Measurements from ENCODE around the gene LSMEM2. TPM values are rescaled to one million over a fixed set of nuclear protein-coding genes. Genes with fewer than 3 reads are reported as not detected.

Gene LSMEM2
- total and polyA plus RNA-seq, 4 experiments from 2014 or later: 0.20 TPM; not detected in 3

- Mint-ChIP-seq H3K9me3 (peaks cover 0 to 1% (median 0%) of the 10 kb centered on the region in 8 donors), H3K36me3 (peaks cover 0 to 7% of the 10 kb centered on the region in 2 donors), H3K27me3 (no peaks in the 10 kb centered on the region), H3K27ac (peak overlapping the region; percentile 15 to 100 (median 99)), H3K4me3 (peak overlapping the region in 4 of 8 donors; percentile 17 to 100 (median 98)), H3K4me1 (peaks cover 18 to 58% (median 34%) of the 10 kb centered on the region in 4 donors)
- CTCF ChIA-PET (ENCODE audit: partially characterized antibody): interaction anchor here (1.6 to 3.8 kb wide), 6 partner anchors 17 to 51 kb away, joined by 5 to 37 read pairs (median 12); partner anchors contain the start of genes HYAL2 and LSMEM2
- Histone ChIP-seq H3K4me3 (ENCODE audit: low read length in 2 of 2) (no peak overlapping the region), H3K36me3 (ENCODE audit: insufficient read depth, low read length) (no peaks in the 10 kb centered on the region), H3K4me1 (ENCODE audit: insufficient read depth, low read length) (peaks cover 32% of the 10 kb centered on the region), H3K9me3 (ENCODE audit: control insufficient read depth in 1 of 2, low read length in 2 of 2) (no peaks in the 10 kb centered on the region), H3K27me3 (ENCODE audit: insufficient read depth, low read length) (no peaks in the 10 kb centered on the region), H3K27ac (ENCODE audit: low read depth, low read length) (peak overlapping the region; percentile 90)
- intact Hi-C loops (cut with micrococcal nuclease): no loop called here
- POLR2A ChIA-PET (ENCODE audit: partially characterized antibody): interaction anchor here (0.9 to 9.2 kb wide), 6 partner anchors 10 to 208 kb away, joined by 3 to 178 read pairs (median 4); partner anchors contain the start of genes CYB561D2, HYAL2, NPRL2 and RASSF1
- peak in 1 of 5 donors; percentile 20 for DNase-seq
These were observed 18.5 kb downstream of the LSMEM2 start for GRCh38 chr3:50297384-50297775.

GRCh38 chr3:50297896-50298725 is 19.2 kb downstream of the LSMEM2 start:
- Mint-ChIP-seq H3K4me3 (peak overlapping the region; percentile 95 to 100 (median 97)), H3K4me1 (peaks cover 12 to 51% (median 27%) of the 10 kb centered on the region in 4 donors), H3K36me3 (peaks cover 0 to 7% of the 10 kb centered on the region in 2 donors), H3K9me3 (no peaks in the 10 kb centered on the region), H3K27ac (peak overlapping the region; percentile 95 to 100 (median 100)), H3K27me3 (no peaks in the 10 kb centered on the region)
- CTCF ChIA-PET (ENCODE audit: partially characterized antibody): interaction anchor here (1.0 to 3.8 kb wide), 13 partner anchors 14 to 103 kb away, joined by 3 to 37 read pairs (median 5); partner anchors contain the start of genes GNAI2, HYAL2 and LSMEM2
- intact Hi-C loops (cut with micrococcal nuclease): loop anchor here (2.0 kb wide), 1 partner anchor 31 kb away; the partner anchor contains the start of gene TUSC2
- no peaks in the 10 kb centered on the region for H3K36me3 ChIP-seq (ENCODE audit: insufficient read depth, low read length)
- H3K4me3 ChIP-seq (ENCODE audit: low read length in 2 of 2): peak overlapping the region; percentile 74 to 85
- no peaks in the 10 kb centered on the region for H3K27me3 ChIP-seq (ENCODE audit: insufficient read depth, low read length)
- H3K4me1 ChIP-seq (ENCODE audit: insufficient read depth, low read length): peaks cover 25% of the 10 kb centered on the region
- peak overlapping the region; percentile 90 for H3K27ac ChIP-seq (ENCODE audit: low read depth, low read length)
- POLR2A ChIA-PET (ENCODE audit: partially characterized antibody): interaction anchor here (0.8 to 9.2 kb wide), 16 partner anchors 8 to 958 kb away, joined by 3 to 178 read pairs (median 8); partner anchors contain the start of genes CYB561D2, GNAI2, HEMK1 and HYAL2
- DNase-seq: peak in 2 of 5 donors; percentile 18 to 38
- H3K9me3 ChIP-seq (ENCODE audit: control insufficient read depth in 1 of 2, low read length in 2 of 2): no peaks in the 10 kb centered on the region

- Mint-ChIP-seq H3K27ac (peak within 1 kb of the TSS; percentile 95 to 100 (median 100)), H3K27me3 (no peaks in the 10 kb centered on the region), H3K36me3 (peaks cover 0 to 7% of the 10 kb centered on the region in 2 donors), H3K4me3 (peak within 1 kb of the TSS; percentile 95 to 100 (median 97)), H3K4me1 (peaks cover 12 to 47% (median 26%) of the 10 kb centered on the region in 4 donors), H3K9me3 (no peaks in the 10 kb centered on the region)
- ChIA-PET CTCF (ENCODE audit: partially characterized antibody) (interaction anchor here (0.8 to 3.8 kb wide), 17 partner anchors 15 to 104 kb away, joined by 3 to 37 read pairs (median 5); partner anchors contain the start of genes GNAI2, HYAL2, LSMEM2 and TUSC2), POLR2A (ENCODE audit: partially characterized antibody) (interaction anchor here (0.5 to 9.2 kb wide), 23 partner anchors 9 to 1252 kb away, joined by 3 to 178 read pairs (median 5); partner anchors contain the start of genes C3orf18, CYB561D2, GNAI2 and HEMK1)
- Histone ChIP-seq H3K27ac (ENCODE audit: low read depth, low read length) (peak within 1 kb of the TSS; percentile 90), H3K4me1 (ENCODE audit: insufficient read depth, low read length) (peaks cover 25% of the 10 kb centered on the region), H3K4me3 (ENCODE audit: low read length in 2 of 2) (peak within 1 kb of the TSS; percentile 74 to 85), H3K27me3 (ENCODE audit: insufficient read depth, low read length) (no peaks in the 10 kb centered on the region), H3K9me3 (ENCODE audit: control insufficient read depth in 1 of 2, low read length in 2 of 2) (no peaks in the 10 kb centered on the region), H3K36me3 (ENCODE audit: insufficient read depth, low read length) (no peaks in the 10 kb centered on the region)
- intact Hi-C loops (cut with micrococcal nuclease): loop anchor here (1.0 to 2.0 kb wide), 8 partner anchors 22 to 360 kb away; partner anchors contain the start of genes CYB561D2, NPRL2, TMEM115 and TUSC2
- DNase-seq: peak; percentile 100
These were observed 20.1 kb downstream of the LSMEM2 start, which contains the start of the genes HYAL3 and NAA80 for GRCh38 chr3:50298836-50299637. TSS of gene HYAL3 (minus strand) at chr3:50299405. CDS start at chr3:50295602, 3,803 bp downstream. TSS of gene NAA80 (minus strand) at chr3:50299405. CDS start at chr3:50297463, 1,942 bp downstream.

GRCh38 chr3:50299638-50299928 is 20.7 kb downstream of the LSMEM2 start:
- Mint-ChIP-seq H3K27me3 (no peaks in the 10 kb centered on the region), H3K4me1 (peaks cover 12 to 47% (median 26%) of the 10 kb centered on the region in 4 donors), H3K4me3 (peak overlapping the region; percentile 95 to 100 (median 97)), H3K36me3 (peaks cover 0 to 7% of the 10 kb centered on the region in 2 donors), H3K27ac (peak overlapping the region; percentile 95 to 100 (median 100)), H3K9me3 (no peaks in the 10 kb centered on the region)
- Histone ChIP-seq H3K36me3 (ENCODE audit: insufficient read depth, low read length) (no peaks in the 10 kb centered on the region), H3K4me3 (ENCODE audit: low read length in 2 of 2) (peak overlapping the region; percentile 57 to 64), H3K4me1 (ENCODE audit: insufficient read depth, low read length) (peaks cover 25% of the 10 kb centered on the region), H3K9me3 (ENCODE audit: control insufficient read depth in 1 of 2, low read length in 2 of 2) (no peaks in the 10 kb centered on the region), H3K27ac (ENCODE audit: low read depth, low read length) (peak overlapping the region; percentile 90), H3K27me3 (ENCODE audit: insufficient read depth, low read length) (no peaks in the 10 kb centered on the region)
- ChIA-PET POLR2A (ENCODE audit: partially characterized antibody) (interaction anchor here (1.0 to 9.2 kb wide), 17 partner anchors 10 to 1090 kb away, joined by 3 to 178 read pairs (median 7); partner anchors contain the start of genes CYB561D2, GNAI2, HEMK1 and HYAL2), CTCF (ENCODE audit: partially characterized antibody) (interaction anchor here (0.9 to 3.8 kb wide), 12 partner anchors 15 to 105 kb away, joined by 3 to 37 read pairs (median 5); partner anchors contain the start of genes GNAI2, HYAL2 and TUSC2)
- intact Hi-C loops (cut with micrococcal nuclease): loop anchor here (1.0 to 2.0 kb wide), 8 partner anchors 22 to 360 kb away; partner anchors contain the start of genes CYB561D2, NPRL2, TMEM115 and TUSC2
- DNase-seq: no peak

GRCh38 chr3:50299929-50300680 is 21.2 kb downstream of the LSMEM2 start:
- DNase-seq: peak in 1 of 5 donors; percentile 32
- Mint-ChIP-seq H3K4me1 (peaks cover 15 to 47% (median 27%) of the 10 kb centered on the region in 4 donors), H3K27me3 (no peaks in the 10 kb centered on the region), H3K27ac (peak overlapping the region; percentile 95 to 100 (median 100)), H3K9me3 (no peaks in the 10 kb centered on the region), H3K4me3 (peak overlapping the region; percentile 95 to 100 (median 97)), H3K36me3 (peaks cover 0 to 7% of the 10 kb centered on the region in 2 donors)
- ChIA-PET POLR2A (ENCODE audit: partially characterized antibody) (interaction anchor here (0.6 to 9.2 kb wide), 15 partner anchors 10 to 269 kb away, joined by 3 to 178 read pairs (median 10); partner anchors contain the start of genes CYB561D2, GNAI2, HEMK1 and HYAL2), CTCF (ENCODE audit: partially characterized antibody) (interaction anchor here (0.9 to 3.8 kb wide), 11 partner anchors 15 to 105 kb away, joined by 3 to 37 read pairs (median 5); partner anchors contain the start of genes GNAI2, HYAL2 and TUSC2)
- H3K27ac ChIP-seq (ENCODE audit: low read depth, low read length): peak overlapping the region; percentile 90
- H3K4me3 ChIP-seq (ENCODE audit: low read length in 2 of 2): peak overlapping the region; percentile 57 to 64
- H3K9me3 ChIP-seq (ENCODE audit: control insufficient read depth in 1 of 2, low read length in 2 of 2): no peaks in the 10 kb centered on the region
- no peaks in the 10 kb centered on the region for H3K27me3 ChIP-seq (ENCODE audit: insufficient read depth, low read length)
- H3K4me1 ChIP-seq (ENCODE audit: insufficient read depth, low read length): peaks cover 25% of the 10 kb centered on the region
- intact Hi-C loops (cut with micrococcal nuclease): loop anchor here (1.0 to 2.0 kb wide), 8 partner anchors 21 to 361 kb away; partner anchors contain the start of genes CYB561D2, NPRL2, TMEM115 and TUSC2
- no peaks in the 10 kb centered on the region for H3K36me3 ChIP-seq (ENCODE audit: insufficient read depth, low read length)
